ENCODE data around the gene SCFD2. TPM values are rescaled to one million over a fixed set of nuclear protein-coding genes. Genes with fewer than 3 reads are reported as not detected.
A peak's percentile ranks its signal among the peaks of the same experiment; 100 is the strongest.

The SCFD2 gene
- total RNA-seq, 1 donor, result 33.2 TPM

DNA sequence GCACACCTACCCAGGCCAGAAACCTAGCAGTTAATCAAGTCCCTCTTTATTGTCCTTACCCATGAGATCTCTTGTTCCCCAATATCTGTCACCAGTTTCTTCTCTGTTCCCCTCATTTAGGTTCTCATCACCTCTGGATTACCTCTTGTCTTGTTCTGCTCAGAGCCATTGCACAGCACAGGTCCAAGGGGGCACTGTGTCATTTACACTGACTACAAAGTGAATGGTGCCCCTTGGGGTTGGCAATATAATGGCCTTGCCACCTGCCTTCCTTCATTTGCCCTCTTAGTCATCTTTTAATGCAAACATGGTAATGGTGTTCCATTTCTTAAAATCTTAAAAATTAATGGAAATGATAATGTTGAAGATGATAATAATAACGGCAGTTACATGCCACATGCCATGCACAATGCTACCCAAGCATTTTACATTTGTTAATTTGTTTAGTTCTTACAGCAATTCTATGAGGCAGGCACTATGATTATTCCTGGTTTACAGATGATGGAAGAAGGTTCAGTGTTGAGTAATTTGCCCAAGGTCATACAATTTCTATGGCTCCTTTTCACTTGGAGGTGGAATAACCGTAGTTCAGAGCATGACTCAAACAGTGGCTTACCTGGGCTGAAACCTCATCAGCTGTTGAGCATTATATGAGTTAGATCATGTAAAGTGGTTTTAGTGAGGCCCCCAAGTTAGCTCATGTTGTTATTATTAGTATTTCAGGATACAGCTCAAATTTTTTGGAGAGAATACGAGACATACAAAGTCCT is 385.9 kb downstream of the SCFD2 start:
- no peak for DNase-seq (ENCODE audit: low read depth)
- TF ChIP-seq, protein P1, sequence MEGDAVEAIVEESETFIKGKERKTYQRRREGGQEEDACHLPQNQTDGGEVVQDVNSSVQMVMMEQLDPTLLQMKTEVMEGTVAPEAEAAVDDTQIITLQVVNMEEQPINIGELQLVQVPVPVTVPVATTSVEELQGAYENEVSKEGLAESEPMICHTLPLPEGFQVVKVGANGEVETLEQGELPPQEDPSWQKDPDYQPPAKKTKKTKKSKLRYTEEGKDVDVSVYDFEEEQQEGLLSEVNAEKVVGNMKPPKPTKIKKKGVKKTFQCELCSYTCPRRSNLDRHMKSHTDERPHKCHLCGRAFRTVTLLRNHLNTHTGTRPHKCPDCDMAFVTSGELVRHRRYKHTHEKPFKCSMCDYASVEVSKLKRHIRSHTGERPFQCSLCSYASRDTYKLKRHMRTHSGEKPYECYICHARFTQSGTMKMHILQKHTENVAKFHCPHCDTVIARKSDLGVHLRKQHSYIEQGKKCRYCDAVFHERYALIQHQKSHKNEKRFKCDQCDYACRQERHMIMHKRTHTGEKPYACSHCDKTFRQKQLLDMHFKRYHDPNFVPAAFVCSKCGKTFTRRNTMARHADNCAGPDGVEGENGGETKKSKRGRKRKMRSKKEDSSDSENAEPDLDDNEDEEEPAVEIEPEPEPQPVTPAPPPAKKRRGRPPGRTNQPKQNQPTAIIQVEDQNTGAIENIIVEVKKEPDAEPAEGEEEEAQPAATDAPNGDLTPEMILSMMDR (IDR thresholded peaks at IDR 0.05; ENCODE audit: insufficient read depth, low read depth, low read length), result no peak
- no peak overlapping the region for H3K4me3 ChIP-seq (ENCODE audit: low read depth, low read length)

- TF ChIP-seq, protein P1 (IDR thresholded peaks at IDR 0.05; ENCODE audit: insufficient read depth, low read depth, low read length), result peak; percentile 17
- H3K4me3 ChIP-seq (ENCODE audit: low read depth, low read length), result no peak overlapping the region
- DNase-seq (ENCODE audit: low read depth), result peak; percentile 43
Observed at GRCh38 chr4:52979020-52979419, 386.8 kb downstream of the SCFD2 start.

- TF ChIP-seq, protein P1 (IDR thresholded peaks at IDR 0.05; ENCODE audit: insufficient read depth, low read depth, low read length), result no peak
- no peak overlapping the region for H3K4me3 ChIP-seq (ENCODE audit: low read depth, low read length)
- no peak for DNase-seq (ENCODE audit: low read depth)
Observed at GRCh38 chr4:52977252-52977651, 388.6 kb downstream of the SCFD2 start.

GRCh38 chr4:52976523-52977230 is 389.2 kb downstream of the SCFD2 start:
- no peak overlapping the region for H3K4me3 ChIP-seq (ENCODE audit: low read depth, low read length)
- TF ChIP-seq, protein P1 (IDR thresholded peaks at IDR 0.05; ENCODE audit: insufficient read depth, low read depth, low read length), result no peak
- no peak for DNase-seq (ENCODE audit: low read depth)

GRCh38 chr4:52968691-52969090 is 397.2 kb downstream of the SCFD2 start:
- TF ChIP-seq, protein P1 (IDR thresholded peaks at IDR 0.05; ENCODE audit: insufficient read depth, low read depth, low read length), result no peak
- no peak overlapping the region for H3K4me3 ChIP-seq (ENCODE audit: low read depth, low read length)
- no peak for DNase-seq (ENCODE audit: low read depth)

DNA sequence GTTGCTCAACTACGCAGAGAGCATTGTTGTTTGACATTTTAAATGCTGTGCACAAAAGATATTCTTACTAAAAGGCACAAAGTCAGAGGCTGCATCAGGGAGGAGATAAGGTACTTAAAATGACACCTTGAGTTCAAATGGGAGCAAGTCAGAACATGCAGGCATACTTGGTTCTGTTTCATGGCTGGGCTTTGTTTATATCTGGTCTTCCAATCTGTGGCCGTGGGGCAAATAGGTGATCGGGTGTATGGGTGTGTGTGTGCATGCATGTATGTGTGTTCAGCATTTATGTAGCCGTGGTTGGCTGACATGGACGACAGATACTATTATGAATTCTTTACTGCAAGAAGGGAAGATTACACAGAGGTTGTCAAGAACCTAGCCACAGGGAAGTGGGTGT is 397.6 kb downstream of the SCFD2 start:
- no peak for DNase-seq (ENCODE audit: low read depth)
- TF ChIP-seq, protein P1 (IDR thresholded peaks at IDR 0.05; ENCODE audit: insufficient read depth, low read depth, low read length), result no peak
- no peak overlapping the region for H3K4me3 ChIP-seq (ENCODE audit: low read depth, low read length)
